HG03159 (cell line): ENCODE measurements around the gene APPL2.

Experiments used
- ATAC-seq: cut with Tn5 transposase; IDR thresholded peaks from one replicate; pipeline ENCODE4 v1.9.1; 2021; ENCODE audit warnings: mild to moderate bottlenecking, moderate library complexity; ENCODE audit not compliant: unreplicated experiment

The APPL2 gene

DNA sequence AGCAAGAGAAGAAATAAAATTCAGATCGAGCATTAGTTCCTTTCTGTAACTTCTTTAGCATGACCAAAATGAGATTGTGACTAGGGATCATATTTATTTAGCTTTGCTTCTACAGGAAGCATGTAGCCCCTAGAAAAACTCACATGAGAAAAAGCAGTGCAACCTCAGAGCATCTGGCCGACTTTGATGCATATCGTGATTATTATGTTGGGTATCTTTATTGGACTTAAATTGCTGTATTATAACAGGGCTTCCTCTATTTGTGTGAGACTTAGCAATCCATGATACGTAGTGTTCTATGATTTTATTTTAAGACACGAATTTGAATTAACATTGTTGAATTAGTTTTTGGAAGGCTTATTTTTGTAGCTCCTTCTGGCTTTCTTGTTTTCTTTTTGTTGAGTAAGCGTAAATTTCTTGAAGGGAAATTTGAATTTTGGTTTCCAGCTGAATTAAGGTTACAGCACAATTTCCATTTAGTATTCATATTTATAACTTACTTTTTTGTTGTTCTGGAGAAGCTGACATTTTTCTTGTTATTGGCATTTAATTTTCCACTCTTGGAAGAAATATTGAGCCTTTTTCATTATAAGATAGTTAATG, 94.6 kb downstream of the APPL2 start:
- ATAC-seq: no peak

DNA sequence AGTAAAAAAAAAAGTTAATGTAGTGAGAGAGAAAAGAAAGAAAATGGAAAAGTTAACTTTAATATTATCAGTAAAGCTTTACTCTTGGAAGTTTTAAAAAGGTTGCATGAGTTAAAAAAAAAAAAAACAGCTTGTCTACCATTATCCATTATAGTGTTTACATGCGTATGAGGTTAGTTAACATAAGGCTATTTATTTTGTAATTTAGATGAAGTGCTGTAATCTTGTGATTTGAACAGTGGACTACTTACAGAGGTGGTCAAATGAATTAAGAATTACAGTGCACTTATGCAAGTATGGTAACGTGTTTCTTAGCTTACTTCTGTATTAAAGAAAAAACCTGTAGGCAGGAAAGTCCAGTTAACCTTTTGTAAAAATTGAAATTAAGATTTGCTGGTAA, 97.7 kb downstream of the APPL2 start:
- no peak for ATAC-seq
